ENCODE results near the gene CEP70. TPM values are rescaled to one million over a fixed set of nuclear protein-coding genes. Genes with fewer than 3 reads are reported as not detected.
"Not testable (repeated sequence)": the region's sequence is repeated elsewhere in the genome, so short reads cannot be mapped to it uniquely, and the experiment has no call there.

The CEP70 gene
- total and polyA plus RNA-seq, 4 donors: 6.9 to 26.5 (median 9.1) TPM

- TF ChIP-seq HNF4G (IDR thresholded peaks at IDR 0.05): no peak
- TF ChIP-seq EGR1 (IDR thresholded peaks at IDR 0.05; ENCODE audit: low read depth in 2 of 2): no peak
- no peak for TF ChIP-seq CTCF (IDR thresholded peaks at IDR 0.05; ENCODE audit: low read depth, low read length, missing input control)
- TF ChIP-seq TAF1 (conservative IDR thresholded peaks at IDR 0.05): no peak
Observed at GRCh38 chr3:138542977-138543376, 51.1 kb downstream of the CEP70 start (continued).

- no peak overlapping the region for H3K27ac ChIP-seq (ENCODE audit: low read depth in 1 of 2, low read length in 2 of 2)
- H3K4me3 ChIP-seq (ENCODE audit: low read depth in 1 of 3, low read length in 3 of 3): no peak overlapping the region
- peaks cover 10 to 26% (median 18%) of the 10 kb centered on the region in 4 donors for H3K36me3 ChIP-seq (ENCODE audit: control insufficient read depth in 4 of 4, insufficient read depth in 3 of 4, low read depth in 1 of 4, low read length in 3 of 4)
- no peaks in the 10 kb centered on the region for H3K27me3 ChIP-seq (ENCODE audit: control insufficient read depth in 4 of 4, insufficient read depth in 4 of 4, low read length in 3 of 4)
- peaks cover 2 to 7% (median 5%) of the 10 kb centered on the region in 4 donors for H3K9me3 ChIP-seq (ENCODE audit: control insufficient read depth in 4 of 4, low read length in 3 of 4)
- no peaks in the 10 kb centered on the region for H3K4me1 ChIP-seq (ENCODE audit: control insufficient read depth in 4 of 4, insufficient read depth in 4 of 4, low read length in 3 of 4)
- no peak for DNase-seq (ENCODE audit: low spot score)
- TF ChIP-seq JUND (IDR thresholded peaks at IDR 0.05) (no peak), TAF1 (conservative IDR thresholded peaks at IDR 0.05) (no peak)
- TF ChIP-seq, protein P1, sequence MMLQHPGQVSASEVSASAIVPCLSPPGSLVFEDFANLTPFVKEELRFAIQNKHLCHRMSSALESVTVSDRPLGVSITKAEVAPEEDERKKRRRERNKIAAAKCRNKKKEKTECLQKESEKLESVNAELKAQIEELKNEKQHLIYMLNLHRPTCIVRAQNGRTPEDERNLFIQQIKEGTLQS (IDR thresholded peaks at IDR 0.05): no peak
- H3K9ac ChIP-seq (ENCODE audit: low read depth in 1 of 2, low read length in 2 of 2): no peak overlapping the region
Observed at GRCh38 chr3:138539352-138539751, 54.7 kb downstream of the CEP70 start.

GRCh38 chr3:138521445-138521844 lies 72.6 kb downstream of the CEP70 start:
- not testable (repeated sequence) for H3K36me3 ChIP-seq (ENCODE audit: control insufficient read depth in 4 of 4, insufficient read depth in 3 of 4, low read depth in 1 of 4, low read length in 3 of 4); H3K4me1 ChIP-seq (ENCODE audit: control insufficient read depth in 4 of 4, insufficient read depth in 4 of 4, low read length in 3 of 4); H3K9ac ChIP-seq (ENCODE audit: low read depth in 1 of 2, low read length in 2 of 2); H3K9me3 ChIP-seq (ENCODE audit: control insufficient read depth in 4 of 4, low read length in 3 of 4); H3K27me3 ChIP-seq (ENCODE audit: control insufficient read depth in 4 of 4, insufficient read depth in 4 of 4, low read length in 3 of 4); H3K27ac ChIP-seq (ENCODE audit: low read depth in 1 of 2, low read length in 2 of 2); DNase-seq (ENCODE audit: low spot score); H3K4me3 ChIP-seq (ENCODE audit: low read depth in 1 of 3, low read length in 3 of 3)
- WGBS: over 99% methylated on average over 23 of the region's 23 CpGs

- Histone ChIP-seq H3K9me3 (ENCODE audit: control insufficient read depth in 4 of 4, low read length in 3 of 4) (no peaks in the 10 kb centered on the region), H3K4me1 (ENCODE audit: control insufficient read depth in 4 of 4, insufficient read depth in 4 of 4, low read length in 3 of 4) (no peaks in the 10 kb centered on the region), H3K4me3 (ENCODE audit: low read depth in 1 of 3, low read length in 3 of 3) (no peak overlapping the region), H3K27ac (ENCODE audit: low read depth in 1 of 2, low read length in 2 of 2) (no peak overlapping the region), H3K9ac (ENCODE audit: low read depth in 1 of 2, low read length in 2 of 2) (no peak overlapping the region), H3K27me3 (ENCODE audit: control insufficient read depth in 4 of 4, insufficient read depth in 4 of 4, low read length in 3 of 4) (no peaks in the 10 kb centered on the region), H3K36me3 (ENCODE audit: control insufficient read depth in 4 of 4, insufficient read depth in 3 of 4, low read depth in 1 of 4, low read length in 3 of 4) (peaks cover 0 to 7% (median 3%) of the 10 kb centered on the region in 4 donors)
- 82% methylated on average over 2 of the region's 2 CpGs for WGBS
- no peak for DNase-seq (ENCODE audit: low spot score)
- no peak for TF ChIP-seq JUND (IDR thresholded peaks at IDR 0.05)
- TF ChIP-seq RXRA (IDR thresholded peaks at IDR 0.05): no peak
- TF ChIP-seq GABPA (IDR thresholded peaks at IDR 0.05 in 1 of 2, conservative IDR thresholded peaks at IDR 0.05 in 1 of 2): no peak
- no peak for TF ChIP-seq RAD21 (IDR thresholded peaks at IDR 0.05)
- no peak for TF ChIP-seq NR2F2 (IDR thresholded peaks at IDR 0.05)
- no peak for TF ChIP-seq ZBTB33 (IDR thresholded peaks at IDR 0.05)
- TF ChIP-seq HNF4A (conservative IDR thresholded peaks at IDR 0.05): no peak
- TF ChIP-seq, protein P2, sequence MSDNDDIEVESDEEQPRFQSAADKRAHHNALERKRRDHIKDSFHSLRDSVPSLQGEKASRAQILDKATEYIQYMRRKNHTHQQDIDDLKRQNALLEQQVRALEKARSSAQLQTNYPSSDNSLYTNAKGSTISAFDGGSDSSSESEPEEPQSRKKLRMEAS (IDR thresholded peaks at IDR 0.05): no peak
- TF ChIP-seq CTCF (IDR thresholded peaks at IDR 0.05; ENCODE audit: low read depth, low read length, missing input control): no peak
- TF ChIP-seq EGR1 (IDR thresholded peaks at IDR 0.05; ENCODE audit: low read depth in 2 of 2): no peak
- TF ChIP-seq, protein P3, sequence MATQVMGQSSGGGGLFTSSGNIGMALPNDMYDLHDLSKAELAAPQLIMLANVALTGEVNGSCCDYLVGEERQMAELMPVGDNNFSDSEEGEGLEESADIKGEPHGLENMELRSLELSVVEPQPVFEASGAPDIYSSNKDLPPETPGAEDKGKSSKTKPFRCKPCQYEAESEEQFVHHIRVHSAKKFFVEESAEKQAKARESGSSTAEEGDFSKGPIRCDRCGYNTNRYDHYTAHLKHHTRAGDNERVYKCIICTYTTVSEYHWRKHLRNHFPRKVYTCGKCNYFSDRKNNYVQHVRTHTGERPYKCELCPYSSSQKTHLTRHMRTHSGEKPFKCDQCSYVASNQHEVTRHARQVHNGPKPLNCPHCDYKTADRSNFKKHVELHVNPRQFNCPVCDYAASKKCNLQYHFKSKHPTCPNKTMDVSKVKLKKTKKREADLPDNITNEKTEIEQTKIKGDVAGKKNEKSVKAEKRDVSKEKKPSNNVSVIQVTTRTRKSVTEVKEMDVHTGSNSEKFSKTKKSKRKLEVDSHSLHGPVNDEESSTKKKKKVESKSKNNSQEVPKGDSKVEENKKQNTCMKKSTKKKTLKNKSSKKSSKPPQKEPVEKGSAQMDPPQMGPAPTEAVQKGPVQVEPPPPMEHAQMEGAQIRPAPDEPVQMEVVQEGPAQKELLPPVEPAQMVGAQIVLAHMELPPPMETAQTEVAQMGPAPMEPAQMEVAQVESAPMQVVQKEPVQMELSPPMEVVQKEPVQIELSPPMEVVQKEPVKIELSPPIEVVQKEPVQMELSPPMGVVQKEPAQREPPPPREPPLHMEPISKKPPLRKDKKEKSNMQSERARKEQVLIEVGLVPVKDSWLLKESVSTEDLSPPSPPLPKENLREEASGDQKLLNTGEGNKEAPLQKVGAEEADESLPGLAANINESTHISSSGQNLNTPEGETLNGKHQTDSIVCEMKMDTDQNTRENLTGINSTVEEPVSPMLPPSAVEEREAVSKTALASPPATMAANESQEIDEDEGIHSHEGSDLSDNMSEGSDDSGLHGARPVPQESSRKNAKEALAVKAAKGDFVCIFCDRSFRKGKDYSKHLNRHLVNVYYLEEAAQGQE (IDR thresholded peaks at IDR 0.05): no peak
Observed at GRCh38 chr3:138513090-138513843, 80.8 kb downstream of the CEP70 start.

All from liver (tissue), 9 donors.